Neural crest cell (in vitro differentiated cells): ENCODE results near the gene PROKR1. TPM values are rescaled to one million over a fixed set of nuclear protein-coding genes. Genes with fewer than 3 reads are reported as not detected.

Experiments used
- DNase-seq: peaks from one replicate; pipeline ENCODE4 v3.0.0; 2021; ENCODE audit warnings: low read depth, mixed read lengths, low spot score
- H3K27ac Mint-ChIP-seq: one replicate; pipeline ENCODE4 v1.8.0; 2021; ENCODE audit warnings: mild to moderate bottlenecking, mixed read lengths; ENCODE audit not compliant: unreplicated experiment
- H3K27me3 Mint-ChIP-seq: 2 replicates; pipeline ENCODE4 v1.8.0; 2021; ENCODE audit warnings: low read depth, mild to moderate bottlenecking, mixed read lengths
- H3K36me3 Mint-ChIP-seq: 2 replicates; pipeline ENCODE4 v1.8.0; 2021; ENCODE audit warnings: low read depth, mild to moderate bottlenecking, mixed read lengths
- H3K4me1 Mint-ChIP-seq: 2 replicates; pipeline ENCODE4 v1.8.0; 2021; ENCODE audit warnings: mixed read lengths
- H3K4me3 Mint-ChIP-seq: one replicate; pipeline ENCODE4 v1.8.0; 2021; ENCODE audit warnings: mild to moderate bottlenecking, mixed read lengths
- H3K9me3 Mint-ChIP-seq: 2 replicates; pipeline ENCODE4 v1.8.0; 2021; ENCODE audit warnings: mixed read lengths
- CTCF ChIP-seq: fragments of 200-600 bp; sonication (generic); conservative IDR thresholded peaks from 2 replicates; pipeline ENCODE4 v1.5.0; 2021; ENCODE audit warnings: antibody characterized with exemption, mild to moderate bottlenecking
- total RNA-seq: library from RNA; stranded (reverse); gene quantifications from 2 replicates; pipeline ENCODE4 v1.2.1, GENCODE V29; 2021

The PROKR1 gene
- total RNA-seq, 1 donor from 2014 or later: 0.16 TPM

DNA sequence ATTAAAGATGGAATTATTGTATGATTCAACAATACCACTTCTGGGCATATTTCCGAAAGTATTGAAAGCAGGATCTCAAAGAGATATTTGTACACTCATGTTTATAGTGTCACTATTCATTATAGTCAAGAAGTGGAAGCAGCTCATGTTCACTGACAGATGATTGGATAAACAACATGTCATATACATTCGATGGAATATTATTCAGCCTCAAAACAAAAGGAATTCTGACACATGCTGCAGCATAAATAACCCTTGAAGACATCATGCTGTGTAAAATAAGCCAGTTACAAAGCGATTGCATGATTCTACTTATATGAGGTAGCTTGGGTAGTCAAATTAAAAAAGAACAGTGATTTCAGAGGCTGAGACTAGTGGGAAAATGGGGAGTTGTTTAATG is 39.3 kb upstream of the PROKR1 start:
- DNase-seq: no peak
- Mint-ChIP-seq H3K4me3 (no peak overlapping the region), H3K9me3 (peaks cover 12% of the 10 kb centered on the region), H3K4me1 (no peaks in the 10 kb centered on the region), H3K27ac (no peak overlapping the region), H3K36me3 (peaks cover 14% of the 10 kb centered on the region), H3K27me3 (no peaks in the 10 kb centered on the region)
- no peak for TF ChIP-seq CTCF

- no peak overlapping the region for H3K27ac Mint-ChIP-seq
- H3K4me1 Mint-ChIP-seq: no peaks in the 10 kb centered on the region
- TF ChIP-seq CTCF: no peak
- no peak for DNase-seq
- no peak overlapping the region for H3K4me3 Mint-ChIP-seq
- peaks cover 21% of the 10 kb centered on the region for H3K36me3 Mint-ChIP-seq
- peaks cover 15% of the 10 kb centered on the region for H3K9me3 Mint-ChIP-seq
- H3K27me3 Mint-ChIP-seq: no peaks in the 10 kb centered on the region
These were observed 37.4 kb upstream of the PROKR1 start for GRCh38 chr2:68605939-68606338.

- Mint-ChIP-seq H3K4me1 (no peaks in the 10 kb centered on the region), H3K9me3 (peaks cover 11% of the 10 kb centered on the region), H3K36me3 (peaks cover 19% of the 10 kb centered on the region), H3K4me3 (no peak overlapping the region), H3K27ac (no peak overlapping the region), H3K27me3 (no peaks in the 10 kb centered on the region)
- TF ChIP-seq CTCF: no peak
- no peak for DNase-seq
These were observed 36.6 kb upstream of the PROKR1 start for GRCh38 chr2:68606759-68607158.

DNA sequence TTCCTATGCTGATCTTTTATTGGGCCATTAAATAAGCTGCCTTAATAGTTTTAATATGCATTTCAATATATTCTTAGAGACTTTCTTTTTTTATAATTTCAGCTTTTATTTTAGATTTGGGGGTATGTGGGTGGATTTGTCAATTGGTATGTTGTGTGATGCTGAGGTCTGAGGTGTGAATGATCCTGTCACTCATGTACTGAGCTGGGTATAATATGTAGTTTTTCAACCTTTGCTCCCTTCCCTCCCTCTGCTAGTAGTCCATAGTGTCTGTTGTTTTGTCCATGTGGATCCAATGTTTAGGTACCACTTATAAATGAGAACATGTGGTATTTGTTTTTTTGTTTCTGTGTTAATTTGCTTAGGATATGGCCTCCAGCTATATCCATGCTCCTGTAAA is 35.5 kb upstream of the PROKR1 start:
- no peaks in the 10 kb centered on the region for H3K4me1 Mint-ChIP-seq
- no peak overlapping the region for H3K27ac Mint-ChIP-seq
- H3K9me3 Mint-ChIP-seq: peaks cover 11% of the 10 kb centered on the region
- no peak for DNase-seq
- no peak for TF ChIP-seq CTCF
- H3K4me3 Mint-ChIP-seq: no peak overlapping the region
- no peaks in the 10 kb centered on the region for H3K27me3 Mint-ChIP-seq
- peaks cover 16% of the 10 kb centered on the region for H3K36me3 Mint-ChIP-seq

GRCh38 chr2:68612765-68613519 is 30.4 kb upstream of the PROKR1 start:
- peaks cover 10% of the 10 kb centered on the region for H3K9me3 Mint-ChIP-seq
- H3K4me1 Mint-ChIP-seq: no peaks in the 10 kb centered on the region

More at GRCh38 chr2:68612765-68613519, 30.4 kb upstream of the PROKR1 start:
- Mint-ChIP-seq H3K27ac (no peak overlapping the region), H3K4me3 (no peak overlapping the region), H3K36me3 (peaks cover 11% of the 10 kb centered on the region), H3K27me3 (no peaks in the 10 kb centered on the region)
- DNase-seq: no peak
- no peak for TF ChIP-seq CTCF
